Prostate gland (tissue), 2 donors: ENCODE measurements around the gene PICALM.

Experiments
- CTCF ChIP-seq, 4 experiments: fragments of 200-600 bp in 2 of 4; fragments of 450-650 bp in 2 of 4; sonication (generic) in 2 of 4; IDR thresholded peaks; 1 replicate in 3 of 4; 2 replicates in 1 of 4; pipeline ENCODE4 v1.5.1; 2016 to 2019; ENCODE audit warnings: antibody characterized with exemption in 4 of 4, mild to moderate bottlenecking in 2 of 4, moderate library complexity in 2 of 4
- POLR2A ChIP-seq: fragments of 450-650 bp; IDR thresholded peaks from one replicate; pipeline ENCODE4 v1.6.1; 2016; ENCODE audit warnings: antibody characterized with exemption, mild to moderate bottlenecking

GRCh38 chr11:86011175-86011574 lies 57.7 kb downstream of the PICALM start:
- TF ChIP-seq CTCF (IDR thresholded peaks at IDR 0.05) (no peak), POLR2A (no peak)
